Right ventricle myocardium inferior (tissue), 1 donor: ENCODE data around the gene COL13A1. TPM values are rescaled to one million over a fixed set of nuclear protein-coding genes. Genes with fewer than 3 reads are reported as not detected.
A peak's percentile ranks its signal among the peaks of the same experiment; 100 is the strongest.

Experiments used
- ATAC-seq: fragments of 200-7000 bp; cut with Tn5 transposase; one replicate; pipeline ENCODE4 v1.9.1; 2020; ENCODE audit warnings: mild to moderate bottlenecking, moderate library complexity
- DNase-seq: peaks from one replicate; pipeline ENCODE4 v3.0.0; 2021; ENCODE audit errors: missing footprints
- intact Hi-C: fragments of 100-400 bp; cut with DNase I; formaldehyde crosslinking; loops from one replicate; pipeline ENCODE4 v1.11.0; 2022
- total RNA-seq: library from RNA; stranded (reverse); fragmentation: NEBNext Ultra II Directional; extraction: Animal tissue kit (Norgen Biotek cat#: 25700); gene quantifications from one replicate; pipeline ENCODE4 v1.2.1, GENCODE V29; 2021
- donor health status: DM: no; HTN: yes; CAD: no; lungs with severe emphysema.

COL13A1 gene
- total RNA-seq, 1 donor from 2014 or later: 1.0 TPM

DNA sequence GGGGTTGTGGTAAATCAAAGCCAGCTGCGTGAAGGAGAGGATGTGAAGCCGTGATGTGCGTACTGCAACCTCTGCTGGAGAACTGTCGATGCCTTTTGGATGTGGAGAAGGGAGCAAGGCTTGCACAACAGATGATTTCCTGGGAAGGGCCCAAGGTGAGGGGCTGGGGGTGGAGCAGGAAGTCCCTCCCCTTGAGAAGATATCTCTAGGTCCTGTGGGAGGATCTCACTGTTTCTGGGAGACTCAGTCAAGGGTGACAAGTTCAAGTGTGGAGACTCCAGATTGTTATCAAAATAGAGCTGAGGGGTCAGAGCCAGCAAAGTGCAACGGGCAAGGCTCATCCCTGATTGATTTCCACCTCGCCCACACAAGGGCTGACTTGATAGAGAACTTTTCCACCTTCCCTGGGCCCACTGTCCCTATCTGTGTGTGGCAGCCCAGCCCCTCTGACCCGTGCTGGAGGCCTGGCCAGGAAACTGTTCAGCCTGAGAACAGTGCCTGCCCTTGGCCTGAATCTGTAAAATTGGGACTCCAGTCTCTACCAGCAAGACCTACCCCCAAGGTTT is 55.0 kb downstream of the COL13A1 start:
- intact Hi-C loops: no loop called here
- ATAC-seq (no peak), DNase-seq (no peak)

DNA sequence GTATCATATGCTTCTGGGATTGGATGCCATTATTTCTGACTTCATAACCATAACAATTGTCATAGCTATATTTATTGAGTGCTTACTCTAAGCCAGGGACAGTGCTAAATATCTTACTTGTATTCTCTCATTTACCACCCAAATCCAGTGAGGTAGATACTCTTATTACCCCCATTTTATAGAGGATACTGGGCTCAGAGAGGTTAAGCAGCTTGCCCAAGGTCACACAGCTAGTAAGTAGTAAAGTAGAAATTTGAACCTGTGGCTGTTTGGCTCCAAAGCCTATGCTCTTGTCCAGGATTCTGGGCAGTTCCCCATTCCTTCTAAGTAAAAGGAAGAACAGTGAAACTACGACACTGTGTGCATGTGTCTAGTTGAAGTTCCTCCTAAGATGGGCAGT is 56.5 kb downstream of the COL13A1 start:
- ATAC-seq (no peak), DNase-seq (no peak)
- intact Hi-C loops: no loop called here

DNA sequence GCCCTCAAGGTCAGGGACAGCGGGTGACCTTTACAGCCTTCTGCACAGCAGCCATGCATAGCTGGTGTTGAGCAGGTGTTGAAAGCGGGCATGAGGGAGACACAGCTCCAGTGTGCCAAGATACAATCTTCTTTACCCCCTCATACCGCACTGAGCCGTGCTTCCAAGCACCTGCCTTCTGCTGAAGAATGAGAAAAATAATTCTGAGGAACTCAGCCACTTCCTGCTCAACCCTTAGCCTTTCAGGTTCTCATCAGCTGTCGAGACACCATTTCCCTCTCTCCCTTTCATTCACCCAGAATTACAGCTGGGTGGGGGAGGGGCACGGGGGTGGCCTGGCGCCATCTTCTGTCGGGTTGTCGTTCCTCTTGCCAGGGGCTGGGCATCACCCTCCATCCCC is 58.6 kb downstream of the COL13A1 start:
- intact Hi-C loops: no loop called here
- DNase-seq (no peak), ATAC-seq (no peak)

DNA sequence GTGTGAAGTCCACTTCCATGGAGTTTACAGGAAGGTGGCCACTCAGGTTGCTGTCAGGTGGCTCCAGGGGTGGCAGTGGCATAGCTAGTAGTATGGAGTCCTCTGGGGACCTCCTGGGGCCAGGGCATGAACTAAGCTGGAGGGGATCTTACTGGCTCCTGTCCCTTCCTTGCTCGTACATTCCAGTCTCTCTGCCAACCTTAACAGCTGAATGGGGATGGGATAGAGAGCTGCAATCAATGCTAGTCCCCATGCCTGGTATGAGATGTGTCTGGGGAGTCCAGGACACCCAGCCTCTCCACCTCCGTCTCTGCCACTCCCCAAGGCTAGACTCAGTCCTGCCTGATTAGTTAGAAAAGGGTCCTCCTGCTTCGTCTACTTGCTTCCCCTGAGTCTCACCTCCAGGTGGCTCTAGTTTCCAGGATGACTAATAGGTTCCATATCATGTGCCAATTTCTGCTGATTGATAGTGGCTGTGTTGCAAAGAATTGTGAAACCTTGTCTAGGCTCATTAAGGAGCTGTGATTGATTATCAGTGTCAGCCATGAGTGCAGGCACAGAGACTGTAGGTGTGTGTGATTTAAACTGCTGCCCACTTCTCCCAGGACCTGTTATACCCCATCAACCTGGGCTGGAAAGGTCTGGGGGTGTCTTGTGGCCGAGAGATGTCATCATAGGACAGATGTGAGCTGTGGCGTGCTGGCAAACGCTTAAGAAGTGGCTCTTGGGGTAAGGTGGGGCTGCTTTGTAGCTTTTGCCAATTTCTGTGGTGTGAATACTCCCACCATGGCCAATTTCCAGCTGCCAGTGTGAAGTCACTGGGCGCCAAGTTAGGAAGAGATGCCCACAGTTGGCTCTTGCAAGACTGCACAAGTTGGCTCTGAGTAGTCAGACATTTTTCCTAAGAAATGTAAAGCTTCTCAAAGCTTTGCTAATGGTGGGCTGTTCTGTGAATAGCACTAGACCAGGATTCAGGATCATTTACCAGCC is 59.8 kb downstream of the COL13A1 start:
- DNase-seq (no peak), ATAC-seq (peak; percentile 24)
- intact Hi-C loops: no loop called here

DNA sequence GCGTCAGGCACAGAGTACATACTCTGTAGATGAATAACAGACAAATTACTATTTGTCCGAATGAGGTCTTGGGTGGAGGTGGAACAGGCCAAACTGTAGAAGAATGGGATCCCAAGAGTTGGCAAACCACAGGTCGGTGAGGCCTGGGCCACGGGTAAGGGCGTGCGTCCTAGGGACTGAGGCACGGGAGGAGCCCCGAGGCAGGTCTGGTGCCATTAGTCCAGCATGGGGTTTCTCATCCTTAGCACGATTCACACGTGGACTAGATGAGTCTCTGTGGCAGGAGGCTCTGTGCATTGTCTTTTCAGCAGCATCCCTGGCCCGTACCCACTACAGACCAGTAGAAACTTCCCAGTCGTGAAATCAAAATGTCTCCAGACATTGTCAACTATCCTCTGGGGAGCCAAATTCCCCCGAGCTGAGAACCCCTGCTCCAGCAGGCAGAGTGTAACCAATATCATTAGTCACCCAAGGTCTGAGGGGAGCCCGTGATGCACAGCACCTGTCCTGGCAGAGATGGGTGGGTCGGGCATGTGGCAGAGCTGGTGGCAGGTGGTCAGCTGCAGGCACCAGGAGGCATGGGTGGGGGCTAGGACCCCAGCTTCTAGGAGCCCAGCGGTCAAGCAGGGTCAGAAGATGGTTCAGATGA is 61.3 kb downstream of the COL13A1 start:
- DNase-seq (no peak), ATAC-seq (no peak)
- intact Hi-C loops: no loop called here

DNA sequence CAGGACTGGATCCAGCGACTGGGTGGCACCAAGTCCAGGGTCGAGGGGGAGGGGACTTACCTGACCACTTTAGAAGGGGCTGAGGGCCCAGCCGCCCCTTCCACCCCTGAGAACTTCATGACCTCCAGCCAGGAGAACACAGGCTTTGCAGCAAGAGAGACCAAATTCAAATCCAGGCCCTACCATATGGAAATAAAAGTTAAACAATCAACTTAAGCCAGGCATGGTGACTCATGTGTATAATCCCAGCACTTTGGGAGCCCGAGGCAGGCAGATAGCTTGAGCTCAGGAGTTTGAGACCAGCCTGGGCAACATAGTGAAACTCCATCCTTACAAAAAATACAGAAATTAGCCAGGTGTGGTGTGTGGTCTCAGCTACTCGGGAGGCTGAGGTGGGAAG is 61.9 kb downstream of the COL13A1 start:
- intact Hi-C loops: no loop called here
- no peak for ATAC-seq
- DNase-seq: no peak

DNA sequence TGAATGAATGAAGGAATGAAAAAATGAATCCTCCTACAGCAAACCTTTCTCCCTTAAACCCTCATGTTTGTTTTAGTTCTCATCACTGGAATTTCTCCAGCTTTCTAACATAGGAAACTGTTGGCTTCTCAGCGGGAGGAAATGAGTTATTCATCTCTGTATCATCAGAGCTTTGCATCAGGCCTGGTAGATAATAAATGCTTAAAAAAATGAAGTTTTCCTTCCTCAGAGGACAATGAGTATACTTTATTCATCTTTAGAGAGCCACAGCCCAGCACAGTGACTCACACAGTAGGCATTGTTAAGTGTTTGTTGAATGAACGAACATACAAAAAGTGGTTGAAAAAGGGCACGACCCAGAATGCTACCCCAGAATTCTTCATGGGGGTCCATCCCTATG is 62.6 kb downstream of the COL13A1 start:
- DNase-seq (no peak), ATAC-seq (no peak)
- intact Hi-C loops: no loop called here

DNA sequence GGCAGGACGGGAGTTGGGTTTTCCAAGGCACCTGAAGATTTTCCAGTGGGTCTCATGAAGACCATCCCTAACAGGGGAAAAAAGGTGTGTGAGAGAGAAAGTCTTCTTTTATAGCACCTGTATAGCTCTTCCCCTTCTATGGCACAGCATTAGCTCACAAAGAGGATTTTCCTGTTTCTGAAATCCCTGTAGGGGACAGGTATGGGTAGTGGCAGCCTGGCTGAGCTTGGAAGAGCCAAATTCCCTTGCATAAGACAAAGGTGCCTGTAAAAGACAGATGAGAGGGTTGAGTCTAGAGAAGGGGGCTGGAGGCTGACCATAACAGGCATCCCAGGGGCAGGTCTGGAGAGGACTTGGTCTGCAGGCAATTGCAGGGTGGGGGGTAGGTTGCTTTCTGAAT is 63.7 kb downstream of the COL13A1 start:
- ATAC-seq (no peak), DNase-seq (no peak)
- intact Hi-C loops: loop anchor here (5.0 kb wide), 1 partner anchor 118 kb away; no protein-coding TSS in a partner anchor

DNA sequence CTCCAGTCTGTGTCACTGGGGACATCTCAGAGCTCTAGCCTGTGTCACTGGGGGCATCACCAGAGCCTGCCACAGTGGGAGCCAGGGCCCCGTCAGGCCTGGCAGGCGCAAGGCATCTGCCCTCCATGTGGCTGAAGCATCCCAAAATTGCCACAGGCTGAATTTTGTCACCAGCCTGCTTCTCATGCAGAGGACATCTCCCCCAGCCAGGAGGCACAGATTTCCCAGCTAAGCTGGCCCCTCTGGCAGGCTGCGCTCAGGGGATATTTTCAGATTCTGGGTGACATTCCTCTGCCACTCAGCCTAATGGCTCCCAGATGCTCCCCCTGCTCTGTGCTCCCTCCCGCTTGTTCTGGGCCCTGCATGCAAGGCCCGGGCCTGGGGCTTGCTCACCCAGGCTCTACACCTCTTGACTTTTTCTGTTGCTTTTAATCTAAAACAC is 64.6 kb downstream of the COL13A1 start:
- ATAC-seq: no peak
- no peak for DNase-seq
- intact Hi-C loops: loop anchor here (5.0 kb wide), 1 partner anchor 119 kb away; no protein-coding TSS in a partner anchor

DNA sequence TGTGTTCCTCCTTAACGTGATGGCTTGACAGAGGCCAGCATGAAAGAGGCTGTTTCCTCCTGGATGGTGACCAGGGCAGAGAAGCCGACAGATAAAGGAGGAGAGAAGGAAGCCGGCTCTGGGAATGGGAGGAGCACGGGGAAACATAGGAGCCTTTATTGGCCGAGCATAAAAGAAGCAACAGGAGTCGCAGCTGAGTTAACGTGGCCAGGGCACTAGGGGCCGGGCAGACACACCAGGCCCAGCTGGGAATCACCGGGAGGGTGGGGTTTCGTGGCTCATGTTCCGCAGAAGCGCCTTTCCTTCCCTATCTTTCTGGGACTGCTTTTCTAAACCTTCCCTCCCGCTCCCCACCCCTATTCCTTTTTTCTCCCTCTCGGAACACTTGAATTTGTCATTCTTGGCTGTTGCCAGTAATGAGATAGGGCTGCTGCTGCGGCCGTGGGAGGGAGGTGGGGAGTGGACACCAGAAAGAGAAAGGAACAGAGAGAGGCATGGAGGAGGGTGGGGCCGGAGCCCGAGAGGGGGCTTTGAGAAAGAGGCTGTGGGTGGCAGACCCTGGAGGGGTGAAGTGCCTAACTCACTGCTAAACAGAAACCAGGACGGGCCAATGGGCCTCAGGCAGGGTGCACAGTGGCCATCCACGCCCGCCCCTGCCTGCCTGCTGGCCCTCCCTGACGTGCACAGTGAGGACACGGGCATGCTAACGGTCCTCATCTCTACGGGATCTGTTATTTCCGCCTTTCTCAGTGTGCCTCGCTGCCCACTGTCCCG is 65.2 kb downstream of the COL13A1 start:
- ATAC-seq (peak; percentile 74), DNase-seq (no peak)
- intact Hi-C loops: loop anchor here (5.0 kb wide), 1 partner anchor 120 kb away; no protein-coding TSS in a partner anchor

DNA sequence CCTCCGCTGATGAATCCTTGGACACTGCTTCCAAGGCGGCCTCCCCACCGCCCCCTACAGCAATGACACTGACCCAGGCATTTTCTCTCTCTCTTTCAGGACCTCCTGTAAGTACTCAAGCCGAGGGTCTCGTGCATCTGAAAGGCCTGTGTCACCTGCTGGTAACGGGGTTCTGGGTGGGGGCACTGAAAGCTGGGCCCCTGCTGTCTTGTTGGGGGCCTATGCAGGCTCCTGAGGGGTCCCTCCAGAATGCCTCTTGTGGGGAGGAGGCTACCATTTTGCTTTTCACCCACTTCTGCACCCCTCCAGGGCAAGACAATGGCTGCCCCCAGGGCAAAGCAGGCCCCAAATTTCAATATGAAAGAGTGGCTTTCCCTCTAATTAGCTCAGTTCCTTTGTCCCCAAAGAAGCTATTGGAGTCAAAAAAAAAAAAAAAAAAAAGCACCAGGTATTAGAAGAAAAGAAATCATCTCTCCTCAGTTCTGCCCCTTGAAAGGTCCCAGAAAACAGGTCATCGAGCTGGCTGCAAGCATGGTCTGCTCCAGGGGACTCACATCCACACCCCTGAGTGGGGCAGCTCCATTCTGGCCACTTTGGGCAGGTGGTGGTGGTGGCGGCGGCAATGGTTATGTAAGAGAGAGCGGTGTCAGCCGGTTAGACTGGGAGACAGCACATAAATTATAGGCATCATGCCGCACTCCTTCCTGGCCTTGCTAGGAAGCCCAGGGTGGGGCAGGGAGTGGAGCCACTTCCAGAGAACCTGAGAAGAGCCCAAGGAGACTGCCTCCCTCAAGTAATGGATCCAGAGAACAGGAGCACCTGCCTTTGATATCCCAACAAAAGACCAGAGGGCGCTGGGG is 66.2 kb downstream of the COL13A1 start:
- DNase-seq (no peak), ATAC-seq (no peak)
- intact Hi-C loops: loop anchor here (5.0 kb wide), 1 partner anchor 121 kb away; no protein-coding TSS in a partner anchor

DNA sequence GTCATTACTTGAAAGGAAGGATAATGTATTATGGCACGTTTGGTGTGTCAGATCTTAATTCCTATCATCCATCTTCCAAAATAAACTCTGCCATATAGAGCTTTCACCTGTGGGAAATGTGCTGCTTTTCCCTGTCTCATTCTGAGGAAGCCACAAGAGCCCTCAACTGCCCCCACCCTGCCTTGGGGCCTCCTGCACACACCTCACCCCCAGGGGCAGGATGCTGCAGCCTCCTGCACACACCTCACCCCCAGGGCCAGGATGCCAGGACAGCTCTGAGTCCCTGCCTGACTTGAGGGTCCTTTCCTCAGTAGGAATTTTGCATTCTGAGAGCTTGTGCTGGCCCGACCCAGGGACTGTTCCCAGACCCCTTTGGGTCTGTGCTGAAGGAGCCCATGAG is 67.1 kb downstream of the COL13A1 start:
- ATAC-seq (no peak), DNase-seq (no peak)
- intact Hi-C loops: loop anchor here (5.0 kb wide), 1 partner anchor 122 kb away; no protein-coding TSS in a partner anchor

DNA sequence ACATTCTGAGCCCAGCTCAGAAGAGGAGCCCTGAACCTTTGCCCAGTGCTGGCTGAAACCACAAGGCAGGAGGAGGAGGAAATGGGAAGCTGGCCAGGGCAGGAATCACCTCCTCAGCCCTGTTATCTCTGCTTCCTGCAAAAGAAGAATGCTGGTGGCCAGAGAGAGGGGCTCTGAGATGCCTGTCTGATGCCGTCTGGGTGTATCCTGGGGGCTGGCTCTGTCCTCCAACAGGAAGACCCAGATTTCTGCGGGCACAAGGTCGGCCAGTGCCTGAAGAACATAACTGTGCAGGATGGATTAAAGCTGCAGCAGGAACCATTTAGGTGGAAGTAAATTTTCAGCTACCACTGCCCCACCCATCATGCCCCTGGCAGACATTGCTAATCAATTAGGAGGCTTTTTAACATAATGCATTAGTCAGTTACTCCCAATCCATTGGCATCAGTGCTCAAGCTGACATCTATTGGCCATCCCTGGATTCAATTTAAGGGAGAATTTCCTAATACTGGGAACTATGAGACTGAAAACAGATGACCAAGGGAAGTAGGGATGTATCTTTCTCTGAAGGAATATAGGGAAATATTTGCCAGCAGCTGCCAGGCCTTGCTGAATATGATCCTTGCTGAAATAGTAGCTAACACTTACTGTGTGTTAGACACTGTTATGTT is 67.7 kb downstream of the COL13A1 start:
- intact Hi-C loops: loop anchor here (5.0 kb wide), 1 partner anchor 122 kb away; no protein-coding TSS in a partner anchor
- no peak for ATAC-seq
- DNase-seq: no peak

DNA sequence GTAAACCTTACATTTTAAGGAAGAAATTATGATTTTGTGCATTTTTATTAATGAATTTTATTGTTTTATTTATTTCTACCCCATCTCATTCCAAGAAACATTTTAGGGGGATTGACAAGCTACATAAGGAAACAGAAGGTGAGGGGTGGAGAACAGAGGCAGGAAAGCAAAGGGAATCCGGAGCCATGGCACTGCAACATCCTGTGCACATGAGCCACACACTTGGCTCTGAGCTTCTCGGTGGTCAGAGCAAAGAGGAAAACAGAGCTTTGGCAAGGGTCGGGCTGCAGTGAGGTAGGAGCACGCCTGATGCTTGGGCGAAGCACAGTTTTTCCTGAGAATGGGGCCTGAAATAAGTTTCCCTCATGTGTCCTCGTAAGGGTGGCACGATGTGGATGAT is 68.9 kb downstream of the COL13A1 start:
- ATAC-seq (no peak), DNase-seq (no peak)
- intact Hi-C loops: no loop called here

DNA sequence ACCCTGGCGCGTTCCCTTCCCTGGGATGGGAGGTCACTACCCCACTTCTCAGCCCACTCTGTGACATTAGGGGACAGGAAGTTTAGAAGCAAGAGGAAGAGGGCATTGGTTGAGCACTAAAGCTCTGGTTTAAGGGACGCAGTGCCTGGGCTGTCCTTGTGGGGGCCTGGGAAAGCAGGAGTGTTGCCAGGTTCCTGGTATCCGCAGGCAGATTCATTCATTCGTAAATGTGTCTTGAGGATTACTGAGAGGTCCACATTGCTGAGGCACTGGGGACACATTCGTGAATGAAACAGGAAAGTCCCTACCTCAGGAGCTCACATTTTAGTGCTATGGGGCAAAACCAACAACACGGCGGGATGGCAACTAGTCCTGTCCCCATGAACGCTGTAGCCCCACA is 69.4 kb downstream of the COL13A1 start:
- DNase-seq (no peak), ATAC-seq (no peak)
- intact Hi-C loops: no loop called here

DNA sequence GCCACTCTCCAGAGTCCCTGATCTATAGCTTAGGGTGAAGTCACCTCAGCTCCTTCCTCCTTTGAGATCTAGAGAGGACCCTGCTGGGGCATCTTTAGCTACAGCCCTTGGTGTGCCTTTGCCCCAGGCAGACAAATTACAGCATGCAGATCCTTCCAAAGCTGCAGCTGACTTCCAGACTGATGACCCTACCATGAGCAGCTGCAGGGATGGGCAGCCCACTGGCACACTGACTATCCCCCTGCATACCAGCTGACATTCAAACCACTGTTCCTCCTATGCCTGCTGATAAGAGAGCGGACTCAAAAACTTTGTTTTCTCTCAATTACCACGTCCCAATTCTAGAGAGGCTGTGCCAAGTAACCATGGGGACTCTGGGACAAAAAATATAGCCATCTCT is 70.6 kb downstream of the COL13A1 start:
- DNase-seq (no peak), ATAC-seq (no peak)
- intact Hi-C loops: no loop called here

DNA sequence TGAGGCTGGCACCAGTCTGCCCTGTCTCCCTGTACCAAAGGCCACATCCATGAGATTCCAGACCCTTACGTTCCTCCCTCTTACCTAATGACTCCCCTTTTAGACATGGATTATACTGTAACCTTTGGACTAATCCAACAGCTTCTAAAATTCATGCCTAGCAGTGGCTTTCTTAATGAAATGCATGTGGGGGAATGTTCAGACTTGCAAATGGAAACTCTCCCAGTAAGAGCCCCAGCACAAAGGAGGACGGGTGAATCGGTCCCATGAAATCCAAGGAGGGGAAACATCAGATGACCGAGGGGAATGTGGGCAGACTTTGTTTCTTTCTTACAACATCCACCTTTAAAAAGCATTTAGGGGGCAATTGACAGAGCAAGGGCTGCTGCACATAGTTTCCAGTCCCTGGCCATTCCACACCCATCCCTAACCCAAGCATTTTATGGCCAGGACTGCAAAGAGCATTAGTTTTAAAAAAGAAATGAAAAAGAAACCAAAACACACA is 71.5 kb downstream of the COL13A1 start:
- intact Hi-C loops: no loop called here
- DNase-seq (no peak), ATAC-seq (no peak)
